NCI-H1694 treated with DMSO at 0.1 percent for 48 hours (cell line): ENCODE results near the gene CCDC33.

Experiments
- DNase-seq: peaks from one replicate; lab custom pipeline; 2025; lab: John Stamatoyannopoulos, UW

The CCDC33 gene

GRCh38 chr15:74382004-74382816 lies 146.1 kb downstream of the CCDC33 start:
- peak; percentile 33 for DNase-seq

DNA sequence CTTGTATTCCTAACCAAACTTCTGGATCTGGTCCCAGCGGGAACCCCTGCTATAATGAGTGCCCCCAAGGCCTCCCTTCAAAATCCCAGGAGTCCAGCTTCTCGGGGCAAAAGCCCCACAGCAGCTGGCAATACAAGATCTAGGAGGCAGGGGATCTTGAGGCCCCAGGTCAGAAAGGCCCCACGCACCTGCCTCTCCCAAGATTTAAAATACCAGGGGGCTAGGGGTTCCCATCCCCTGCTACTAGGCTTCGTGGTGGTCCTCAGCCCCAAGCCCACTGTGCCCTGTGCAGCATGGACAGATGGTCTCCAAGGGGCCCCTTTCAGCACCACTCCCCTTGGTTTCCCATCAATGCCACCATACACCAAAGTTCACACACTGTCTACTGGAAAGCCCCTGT lies 147.2 kb downstream of the CCDC33 start:
- no peak for DNase-seq

GRCh38 chr15:74383695-74384565 lies 147.8 kb downstream of the CCDC33 start:
- no peak for DNase-seq

DNA sequence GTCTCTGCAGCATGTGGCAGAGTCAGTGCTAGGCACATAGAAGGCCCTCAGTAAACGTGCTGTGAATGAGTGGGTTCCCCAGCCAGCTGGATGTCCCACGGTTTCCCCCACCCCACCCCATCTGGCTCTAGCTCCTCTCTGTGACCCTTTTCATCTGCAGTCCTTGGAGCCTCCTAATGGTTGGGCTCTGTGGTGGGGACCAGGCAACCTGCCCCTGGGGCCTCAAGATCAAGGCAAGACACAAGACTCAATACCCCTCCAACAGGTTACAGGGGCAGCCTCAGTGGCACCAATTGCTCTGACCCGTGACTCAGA lies 148.4 kb downstream of the CCDC33 start:
- DNase-seq = no peak

- DNase-seq = no peak
Measured at GRCh38 chr15:74384881-74385643, 148.9 kb downstream of the CCDC33 start.

- DNase-seq = no peak
Measured at GRCh38 chr15:74385733-74386132, 149.6 kb downstream of the CCDC33 start.
